Epithelial cell of proximal tubule (primary cell): ENCODE results near the gene FBXL22. TPM values are rescaled to one million over a fixed set of nuclear protein-coding genes. Genes with fewer than 3 reads are reported as not detected.

Source experiments
- DNase-seq: peaks from one replicate; pipeline ENCODE4 v3.0.0-alpha.2; 2011; ENCODE audit warnings: low read depth
- H3K4me3 ChIP-seq: 2 replicates; pipeline ENCODE4 v1.5.1; 2011; ENCODE audit warnings: low read depth, mild to moderate bottlenecking, low read length
- total RNA-seq: library from RNA; depleted of rRNA; stranded (reverse); fragments of >200 nt; gene quantifications from 2 replicates; pipeline ENCODE4 v1.2.3, GENCODE V29; 2015
- TF ChIP-seq, protein P1 (sequence below): conservative IDR thresholded peaks from 2 replicates; pipeline ENCODE4 v1.5.1; 2012; ENCODE audit warnings: low read depth, mild to moderate bottlenecking, low read length

Gene FBXL22
- total RNA-seq, 1 donor from 2014 or later, result not detected

- TF ChIP-seq, protein P1, sequence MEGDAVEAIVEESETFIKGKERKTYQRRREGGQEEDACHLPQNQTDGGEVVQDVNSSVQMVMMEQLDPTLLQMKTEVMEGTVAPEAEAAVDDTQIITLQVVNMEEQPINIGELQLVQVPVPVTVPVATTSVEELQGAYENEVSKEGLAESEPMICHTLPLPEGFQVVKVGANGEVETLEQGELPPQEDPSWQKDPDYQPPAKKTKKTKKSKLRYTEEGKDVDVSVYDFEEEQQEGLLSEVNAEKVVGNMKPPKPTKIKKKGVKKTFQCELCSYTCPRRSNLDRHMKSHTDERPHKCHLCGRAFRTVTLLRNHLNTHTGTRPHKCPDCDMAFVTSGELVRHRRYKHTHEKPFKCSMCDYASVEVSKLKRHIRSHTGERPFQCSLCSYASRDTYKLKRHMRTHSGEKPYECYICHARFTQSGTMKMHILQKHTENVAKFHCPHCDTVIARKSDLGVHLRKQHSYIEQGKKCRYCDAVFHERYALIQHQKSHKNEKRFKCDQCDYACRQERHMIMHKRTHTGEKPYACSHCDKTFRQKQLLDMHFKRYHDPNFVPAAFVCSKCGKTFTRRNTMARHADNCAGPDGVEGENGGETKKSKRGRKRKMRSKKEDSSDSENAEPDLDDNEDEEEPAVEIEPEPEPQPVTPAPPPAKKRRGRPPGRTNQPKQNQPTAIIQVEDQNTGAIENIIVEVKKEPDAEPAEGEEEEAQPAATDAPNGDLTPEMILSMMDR, result no peak
- no peak overlapping the region for H3K4me3 ChIP-seq
- no peak for DNase-seq
These were observed 40.5 kb upstream of the FBXL22 start for GRCh38 chr15:63556736-63557135.

DNA sequence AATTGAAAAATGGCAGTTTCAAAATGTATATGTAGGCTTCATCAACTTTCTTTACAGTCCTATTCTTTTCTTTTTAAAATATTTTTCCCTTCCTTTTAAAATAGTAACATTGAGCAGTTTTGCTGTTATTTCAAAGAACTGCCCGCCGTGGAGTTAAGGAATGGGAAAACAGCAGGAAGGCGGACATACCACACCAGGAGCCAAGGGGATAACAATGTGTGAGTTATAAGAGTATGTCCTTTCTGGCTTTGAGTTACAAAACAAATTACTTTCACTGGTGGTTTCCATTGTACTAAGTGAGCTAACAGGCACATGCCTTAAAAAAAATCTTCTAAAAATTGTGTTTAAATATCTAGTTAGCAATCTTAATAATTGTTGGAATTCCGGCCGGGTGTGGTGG lies 37.4 kb upstream of the FBXL22 start:
- TF ChIP-seq, protein P1, result no peak
- DNase-seq, result no peak
- no peak overlapping the region for H3K4me3 ChIP-seq

DNA sequence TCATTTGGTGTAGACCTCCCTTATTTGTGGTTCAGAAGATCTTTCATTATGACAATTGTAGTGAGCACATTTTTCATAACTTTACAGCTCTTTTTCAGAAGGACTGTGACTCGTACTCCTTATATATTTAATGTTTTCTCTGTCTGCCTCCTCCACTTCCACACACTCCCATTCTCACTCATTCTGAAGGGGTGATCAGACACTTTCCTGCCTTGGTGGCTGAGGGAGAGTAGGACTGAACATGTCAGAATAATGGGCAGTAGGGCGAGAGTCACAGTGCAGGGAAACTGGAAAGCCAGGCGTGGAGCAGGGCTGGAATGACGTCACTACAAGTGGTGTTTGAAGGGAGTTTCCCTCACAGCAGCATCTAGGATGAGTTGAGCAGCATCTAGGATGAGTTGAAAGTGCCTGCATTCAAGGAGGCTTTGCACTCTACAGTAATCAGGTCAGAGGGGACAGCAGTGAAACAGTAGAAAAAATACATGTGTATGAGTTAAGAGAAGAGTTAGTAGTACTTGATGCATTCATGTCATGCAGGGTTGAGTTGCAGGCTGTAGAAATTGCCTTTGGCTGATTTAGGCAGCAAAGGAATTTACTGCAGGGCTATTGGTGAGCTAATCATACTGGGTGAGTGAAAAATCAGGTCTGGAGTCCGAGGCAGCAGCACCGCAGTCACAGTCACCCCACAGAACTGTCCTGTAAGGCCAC lies 36.3 kb upstream of the FBXL22 start:
- TF ChIP-seq, protein P1, result no peak
- H3K4me3 ChIP-seq, result no peak overlapping the region
- DNase-seq, result no peak

DNA sequence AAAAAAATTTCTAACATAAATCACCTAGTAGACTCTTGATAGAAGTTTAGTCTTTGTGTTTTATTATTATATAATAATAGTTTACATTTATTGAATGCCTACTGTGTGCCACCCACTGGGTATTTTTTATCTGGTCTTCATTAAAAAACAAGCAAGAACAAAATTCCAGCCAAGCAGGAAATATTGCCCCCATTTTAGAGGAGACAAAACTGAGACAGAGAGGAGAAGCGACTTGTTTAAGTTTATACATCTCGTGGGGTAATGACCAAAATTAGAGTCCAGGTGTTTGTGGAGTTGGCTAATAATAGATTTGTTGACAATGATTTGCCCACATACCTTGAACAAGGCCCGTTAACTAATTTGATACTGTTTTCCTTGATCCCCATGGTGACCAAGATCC lies 33.1 kb upstream of the FBXL22 start:
- H3K4me3 ChIP-seq, result no peak overlapping the region
- no peak for DNase-seq
- TF ChIP-seq, protein P1, result no peak

DNA sequence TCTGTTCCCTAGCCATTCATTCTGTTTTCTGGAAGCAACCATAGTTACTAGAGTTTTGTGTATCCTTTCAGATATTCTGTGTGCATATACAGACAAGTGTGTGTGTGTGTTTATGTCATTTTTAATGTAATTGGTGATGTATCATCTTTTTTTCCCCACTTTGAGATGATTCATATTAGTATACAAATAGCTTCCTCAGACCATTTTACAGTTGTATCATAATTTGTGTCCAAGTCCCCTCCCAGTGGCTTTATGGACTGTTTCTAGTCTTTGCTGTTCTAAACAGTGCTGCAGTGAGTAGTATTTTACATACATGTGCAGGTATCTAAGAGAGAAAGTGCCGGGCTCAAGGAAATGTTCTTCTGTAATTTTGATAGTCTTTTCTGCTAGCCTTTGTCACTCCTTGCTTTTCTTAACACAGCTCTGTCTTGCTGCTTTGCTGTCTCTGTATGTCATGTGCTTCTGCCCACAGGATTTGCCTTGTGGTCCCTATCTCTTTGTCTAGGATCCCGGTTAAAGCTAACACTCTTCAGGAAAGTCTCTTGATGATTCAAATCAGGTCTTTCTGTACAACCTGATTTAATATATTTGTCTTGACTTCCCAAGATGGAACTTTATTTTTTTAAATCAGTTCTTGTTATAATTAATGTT lies 31.5 kb upstream of the FBXL22 start:
- TF ChIP-seq, protein P1, result no peak
- DNase-seq, result no peak
- H3K4me3 ChIP-seq, result no peak overlapping the region

DNA sequence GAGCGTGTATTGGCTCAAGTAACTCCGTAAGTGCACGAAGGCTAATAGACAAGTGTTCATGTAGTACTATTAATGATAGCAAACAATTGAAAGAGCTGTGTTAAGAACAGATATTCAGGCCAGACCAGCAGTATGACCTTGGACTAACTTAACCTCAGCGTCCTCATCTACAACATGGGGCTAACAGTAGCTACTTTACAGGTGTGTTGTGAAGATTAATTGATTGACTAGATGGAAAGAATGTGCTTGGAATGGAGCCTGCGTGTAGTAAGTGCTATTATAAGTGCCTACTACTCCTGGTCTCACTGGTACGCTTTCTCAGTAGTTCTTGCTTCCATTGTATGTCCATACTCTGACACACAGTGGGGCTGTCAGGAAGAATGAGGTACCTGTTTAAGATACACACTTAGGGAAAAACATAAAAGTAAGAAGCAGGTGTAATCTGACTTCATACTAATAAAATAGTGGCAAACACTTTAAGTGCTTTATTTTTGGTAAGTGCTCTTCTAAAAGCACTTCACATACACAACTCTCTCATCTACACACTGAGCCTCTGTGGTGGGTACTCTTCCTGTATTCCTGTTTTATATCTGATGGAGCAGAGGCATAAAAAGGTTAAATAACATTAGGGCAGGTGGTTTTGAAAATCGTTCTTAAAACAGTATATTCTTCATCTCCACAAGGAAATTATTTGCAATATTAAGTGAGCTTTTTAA lies 24.3 kb upstream of the FBXL22 start:
- no peak overlapping the region for H3K4me3 ChIP-seq

More for the DNA sequence above, 24.3 kb upstream of the FBXL22 start:
- TF ChIP-seq, protein P1, result no peak
- no peak for DNase-seq
